HG02852 (cell line): ENCODE data around the gene TXNDC2.
"Not testable (repeated sequence)": the region's sequence is repeated elsewhere in the genome, so short reads cannot be mapped to it uniquely, and the experiment has no call there.

Experiments used
- ATAC-seq: cut with Tn5 transposase; IDR thresholded peaks from one replicate; pipeline ENCODE4 v1.9.1; 2021; ENCODE audit warnings: mild to moderate bottlenecking, moderate library complexity; ENCODE audit not compliant: unreplicated experiment

The TXNDC2 gene

DNA sequence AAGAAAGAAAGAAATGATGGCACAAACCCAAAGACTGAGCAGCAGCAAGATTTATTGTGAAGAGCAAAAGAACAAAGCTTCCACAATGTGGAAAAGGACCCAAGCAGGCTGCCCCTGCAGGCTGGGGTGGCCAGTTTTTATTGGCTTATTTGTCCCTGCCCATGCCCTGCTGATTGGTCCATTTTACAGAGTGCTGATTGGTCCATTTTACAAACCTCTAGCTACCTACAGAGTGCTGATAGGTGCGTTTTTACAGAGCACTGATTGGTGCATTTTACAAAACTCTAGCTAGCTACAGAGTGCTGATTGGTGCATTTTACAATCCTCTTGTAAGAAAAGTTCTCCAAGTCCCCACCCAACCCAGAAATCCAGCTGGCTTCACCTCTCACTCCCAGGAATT, 26.5 kb downstream of the TXNDC2 start:
- not testable (repeated sequence) for ATAC-seq

- ATAC-seq, result peak; percentile 0
These were observed 27.4 kb downstream of the TXNDC2 start for GRCh38 chr18:9913151-9913525.

GRCh38 chr18:9913526-9914333, 28.0 kb downstream of the TXNDC2 start, which contains the start of gene VAPA:
Gene VAPA (plus strand): TSS chr18:9914016. CDS start chr18:9914257, 241 bp downstream.
- peak; percentile 82 for ATAC-seq

DNA sequence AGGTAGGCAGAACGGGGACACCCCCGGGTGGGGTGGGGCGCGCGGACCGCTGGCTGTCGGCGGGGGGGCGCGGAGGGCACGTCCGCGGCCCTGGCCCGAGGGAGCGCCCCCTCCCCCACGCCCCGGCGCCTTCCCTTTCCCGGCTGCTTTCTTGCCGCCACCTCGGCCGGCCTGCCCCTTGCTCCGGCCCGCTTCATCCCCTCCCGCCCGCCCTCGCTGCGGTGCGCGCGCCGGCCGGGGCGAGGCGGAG, 28.5 kb downstream of the TXNDC2 start:
- ATAC-seq, result no peak

GRCh38 chr18:9914584-9915290, 29.0 kb downstream of the TXNDC2 start:
- ATAC-seq, result peak; percentile 31

DNA sequence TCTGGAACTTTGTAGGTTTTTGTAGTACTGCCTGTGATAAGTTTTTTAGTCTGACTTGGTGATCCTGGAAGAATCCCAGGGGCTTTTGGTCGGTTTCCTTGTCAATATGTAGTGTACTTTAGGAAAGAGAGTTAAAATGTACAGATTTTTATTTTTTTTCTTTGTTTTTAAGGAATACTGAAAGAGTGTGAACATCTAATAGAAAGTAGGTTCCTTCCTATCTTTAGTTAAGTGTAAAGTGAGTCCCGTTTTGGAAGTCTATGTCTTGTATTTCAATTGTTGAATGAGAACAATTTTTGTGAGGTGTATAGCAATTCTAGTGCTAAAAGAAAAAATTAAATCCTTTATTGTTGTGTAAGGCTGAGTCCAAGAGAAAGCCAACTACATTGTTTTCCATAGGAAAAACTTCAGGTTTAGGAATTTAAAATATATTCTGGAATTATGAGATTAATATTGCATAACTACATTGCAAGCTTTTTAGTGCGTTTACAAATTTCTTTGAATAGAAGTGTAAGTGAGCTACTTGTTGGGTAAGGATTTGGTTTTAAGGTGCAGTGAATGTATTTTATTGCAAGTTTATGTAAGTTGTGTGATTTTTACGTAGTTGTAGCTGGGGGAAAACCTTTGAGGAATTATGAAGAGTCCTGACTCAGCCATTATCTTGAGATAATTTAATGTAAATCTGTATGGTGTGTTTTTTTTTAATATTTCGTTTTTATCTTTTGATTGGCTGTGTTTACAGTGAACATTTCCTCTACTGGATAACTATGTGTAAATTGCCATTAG, 29.7 kb downstream of the TXNDC2 start:
- no peak for ATAC-seq

- no peak for ATAC-seq
These were observed 30.4 kb downstream of the TXNDC2 start for GRCh38 chr18:9916077-9916639.

DNA sequence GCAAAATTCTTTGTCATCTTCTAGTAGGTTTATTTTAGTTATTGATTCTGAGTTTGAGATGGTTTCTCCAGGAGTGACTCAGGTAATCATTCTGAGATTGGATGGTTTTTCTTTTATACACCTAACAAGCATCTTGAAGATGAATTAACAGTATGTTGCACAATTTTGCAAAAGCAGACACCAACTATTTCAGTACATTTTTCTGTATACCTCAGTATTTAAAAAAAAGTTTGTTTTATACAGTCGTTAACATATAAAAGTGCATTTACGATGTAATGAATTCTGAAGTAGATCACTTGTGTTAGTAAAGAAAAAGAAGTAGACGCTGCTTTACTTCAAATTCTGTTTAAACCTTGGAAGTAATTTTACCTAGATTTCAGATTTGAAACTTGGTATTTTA, 31.0 kb downstream of the TXNDC2 start:
- ATAC-seq, result no peak

DNA sequence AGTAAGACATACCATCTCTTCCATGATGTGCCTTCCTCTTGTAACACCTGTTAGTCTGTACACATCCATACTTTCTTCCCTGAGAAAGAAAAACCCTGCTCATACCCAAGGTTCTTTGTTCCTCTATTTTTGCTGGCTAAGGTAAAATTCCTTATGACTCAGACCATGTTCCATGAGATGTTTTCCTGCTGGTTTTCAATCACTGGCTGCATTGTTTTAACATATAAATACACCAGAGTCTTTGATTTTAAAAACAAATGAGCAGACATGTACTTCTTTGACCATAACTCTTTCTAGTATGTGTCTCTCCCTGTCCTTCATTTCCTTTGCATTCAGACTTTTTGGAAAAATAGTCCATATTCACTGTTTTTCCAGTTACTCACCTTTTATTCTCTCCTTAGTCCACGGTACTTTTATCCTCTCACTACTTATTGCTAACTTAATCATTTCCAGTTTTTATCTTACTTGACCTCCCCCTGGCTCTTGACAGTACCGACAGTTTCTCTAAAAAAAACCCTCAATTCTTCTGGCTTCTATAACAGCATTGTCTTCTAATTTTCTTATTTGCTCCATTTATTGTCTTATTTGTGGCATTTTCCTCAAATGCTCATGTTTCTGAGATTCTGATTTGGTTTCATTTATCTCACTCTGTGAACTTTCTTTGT, 32.4 kb downstream of the TXNDC2 start:
- no peak for ATAC-seq

DNA sequence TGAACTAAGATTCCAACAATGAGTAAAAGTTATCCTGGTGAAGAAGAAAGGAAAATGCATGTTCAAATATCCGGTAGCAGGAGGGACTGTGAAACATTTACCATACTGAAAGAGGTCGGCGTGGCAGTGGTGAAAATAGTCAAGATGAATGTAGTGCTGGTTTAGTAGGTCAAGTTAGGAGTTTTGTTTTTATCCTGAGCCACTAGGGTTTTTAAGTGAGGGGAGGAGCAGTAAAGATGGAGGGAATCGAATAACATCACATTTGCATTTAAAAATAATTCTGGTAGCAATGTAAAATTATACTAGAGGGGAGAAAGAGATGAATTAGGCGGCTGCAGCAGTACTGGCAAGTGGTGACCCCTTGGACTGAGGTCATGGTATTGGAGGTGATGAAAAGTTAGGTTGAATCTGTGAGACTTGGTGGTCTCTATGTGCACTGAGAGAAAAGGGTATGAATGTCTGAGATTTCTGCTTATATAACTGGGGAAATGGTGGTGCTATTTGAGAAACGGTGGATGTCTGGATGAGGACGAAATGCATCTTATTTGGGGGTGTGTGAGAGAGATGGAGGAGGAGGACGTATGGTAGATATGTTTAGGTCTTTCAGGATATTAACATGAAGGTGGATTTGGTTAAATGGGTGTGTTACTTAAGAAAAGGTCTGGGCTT, 33.9 kb downstream of the TXNDC2 start:
- ATAC-seq, result no peak

DNA sequence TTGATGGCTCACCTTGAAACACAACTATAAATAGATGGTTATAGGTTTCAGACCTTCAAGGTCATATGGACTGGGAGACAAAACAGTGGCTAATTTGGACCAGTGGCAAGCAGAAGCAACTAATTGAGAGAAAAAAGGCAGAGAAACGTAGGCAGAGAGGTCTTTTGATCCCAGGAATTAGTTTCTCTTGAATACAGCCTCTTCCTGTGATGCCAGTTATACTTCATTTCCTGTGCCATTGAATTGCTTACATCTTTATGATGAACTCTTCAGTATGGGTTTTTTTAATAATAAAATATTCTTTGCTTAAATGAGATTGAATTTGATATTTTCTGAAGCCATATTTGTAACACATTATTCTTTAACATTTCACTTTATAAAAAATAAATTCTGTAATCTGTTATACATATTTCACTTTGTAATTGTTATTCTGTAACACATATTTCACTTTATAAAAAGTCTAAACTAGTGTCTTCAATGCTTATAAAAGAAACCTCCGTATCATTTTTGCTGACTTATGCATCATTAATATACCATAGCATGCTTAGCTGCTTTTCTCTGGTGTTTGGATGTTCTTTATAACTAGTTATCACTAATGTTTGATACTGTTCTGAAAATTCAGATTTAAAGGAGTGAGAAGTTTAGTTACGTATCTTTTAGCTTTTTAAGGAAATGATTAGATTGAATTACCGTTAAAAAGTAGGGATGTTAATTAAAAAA, 37.0 kb downstream of the TXNDC2 start:
- no peak for ATAC-seq

DNA sequence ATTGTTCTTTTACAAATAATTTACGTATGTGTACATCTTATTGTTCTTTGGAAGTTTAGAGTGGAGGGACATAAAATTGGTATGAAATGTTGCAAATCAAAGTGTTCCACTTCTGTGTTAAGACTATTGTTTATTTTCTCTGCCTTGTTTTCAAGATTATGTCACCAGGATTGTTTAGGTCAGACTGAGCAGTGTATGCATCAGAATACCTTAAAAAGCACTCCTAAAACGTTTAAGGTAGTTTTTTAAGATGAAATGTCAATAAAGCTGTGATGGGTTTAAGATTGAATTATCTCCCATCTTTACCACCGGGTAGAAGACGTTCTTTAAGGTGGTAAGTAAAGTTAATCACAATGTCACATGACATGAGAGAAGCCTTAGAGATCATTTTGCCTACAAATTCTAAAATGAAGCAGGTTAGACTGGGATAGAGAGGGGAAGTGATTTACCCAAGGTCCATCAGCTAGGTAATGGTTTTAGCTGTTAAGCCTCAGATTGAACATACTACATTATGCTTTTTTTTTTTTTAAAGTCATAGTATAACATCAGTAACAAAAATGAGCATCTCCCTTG, 38.7 kb downstream of the TXNDC2 start:
- no peak for ATAC-seq

- ATAC-seq, result no peak
These were observed 39.6 kb downstream of the TXNDC2 start for GRCh38 chr18:9925369-9925768.

- ATAC-seq, result no peak
These were observed 40.0 kb downstream of the TXNDC2 start for GRCh38 chr18:9925795-9926194.

GRCh38 chr18:9926223-9926894, 40.6 kb downstream of the TXNDC2 start:
- no peak for ATAC-seq

- no peak for ATAC-seq
These were observed 41.2 kb downstream of the TXNDC2 start for GRCh38 chr18:9926977-9927376.

- no peak for ATAC-seq
These were observed 41.8 kb downstream of the TXNDC2 start for GRCh38 chr18:9927392-9928063.

- ATAC-seq, result no peak
These were observed 43.0 kb downstream of the TXNDC2 start for GRCh38 chr18:9928646-9929259.
